ENCODE data around the gene MYH11. TPM values are rescaled to one million over a fixed set of nuclear protein-coding genes. Genes with fewer than 3 reads are reported as not detected.
"Not testable (repeated sequence)": the region's sequence is repeated elsewhere in the genome, so short reads cannot be mapped to it uniquely, and the experiment has no call there.

MYH11 gene
- polyA plus RNA-seq, 12 donors, result 11.2 to 375 (median 16.0) TPM; not detected in 1

GRCh38 chr16:15721018-15721417, 135.8 kb downstream of the MYH11 start:
- no peak for DNase-seq

GRCh38 chr16:15716694-15717447, 140.0 kb downstream of the MYH11 start:
- no peak for DNase-seq

- no peak for DNase-seq
These were observed 141.6 kb downstream of the MYH11 start for GRCh38 chr16:15715221-15715620.

GRCh38 chr16:15714393-15715172, 142.2 kb downstream of the MYH11 start:
- no peak for DNase-seq

GRCh38 chr16:15708997-15709396, 147.8 kb downstream of the MYH11 start:
- DNase-seq, result no peak

GRCh38 chr16:15708096-15708495, 148.7 kb downstream of the MYH11 start:
- DNase-seq, result no peak

- no peak for DNase-seq
These were observed 149.5 kb downstream of the MYH11 start for GRCh38 chr16:15707332-15707731.

- DNase-seq, result no peak
These were observed 151.7 kb downstream of the MYH11 start for GRCh38 chr16:15705064-15705565.

GRCh38 chr16:15704545-15704987, 152.3 kb downstream of the MYH11 start:
- peak; percentile 51 for DNase-seq

GRCh38 chr16:15703029-15703736, 153.6 kb downstream of the MYH11 start:
- no peak for DNase-seq

GRCh38 chr16:15701975-15702970, 154.6 kb downstream of the MYH11 start:
- no peak for DNase-seq

- no peak for DNase-seq
These were observed 155.5 kb downstream of the MYH11 start for GRCh38 chr16:15701367-15701766.

GRCh38 chr16:15699819-15700218, 157.0 kb downstream of the MYH11 start:
- DNase-seq, result no peak

GRCh38 chr16:15694499-15694898, 162.3 kb downstream of the MYH11 start:
- no peak for DNase-seq

GRCh38 chr16:15692508-15692907, 164.3 kb downstream of the MYH11 start:
- not testable (repeated sequence) for DNase-seq

- DNase-seq, result no peak
These were observed 165.8 kb downstream of the MYH11 start for GRCh38 chr16:15691046-15691445.

GRCh38 chr16:15690296-15690695, 166.5 kb downstream of the MYH11 start:
- no peak for DNase-seq

- no peak for DNase-seq
These were observed 167.5 kb downstream of the MYH11 start for GRCh38 chr16:15689290-15689689.

GRCh38 chr16:15686287-15686686, 170.5 kb downstream of the MYH11 start:
- no peak for DNase-seq

GRCh38 chr16:15682105-15682570, 174.7 kb downstream of the MYH11 start:
- DNase-seq, result no peak

GRCh38 chr16:15677447-15677846, 179.4 kb downstream of the MYH11 start:
- DNase-seq, result no peak
